Activated CD8-positive, alpha-beta memory T cell treated with anti-CD3 and anti-CD28 coated beads for 1 hour (primary cell): ENCODE results near the gene PPID.
A peak's percentile ranks its signal among the peaks of the same experiment; 100 is the strongest.
"Not testable (repeated sequence)": the region's sequence is repeated elsewhere in the genome, so short reads cannot be mapped to it uniquely, and the experiment has no call there.

Source experiments
- DNase-seq, 2 donors: peaks; one replicate each; pipeline ENCODE4 v3.0.0-alpha.2; 2020; ENCODE audit warnings: low read depth in 1 of 2; ENCODE audit errors: extremely low read depth in 1 of 2

PPID gene

DNA sequence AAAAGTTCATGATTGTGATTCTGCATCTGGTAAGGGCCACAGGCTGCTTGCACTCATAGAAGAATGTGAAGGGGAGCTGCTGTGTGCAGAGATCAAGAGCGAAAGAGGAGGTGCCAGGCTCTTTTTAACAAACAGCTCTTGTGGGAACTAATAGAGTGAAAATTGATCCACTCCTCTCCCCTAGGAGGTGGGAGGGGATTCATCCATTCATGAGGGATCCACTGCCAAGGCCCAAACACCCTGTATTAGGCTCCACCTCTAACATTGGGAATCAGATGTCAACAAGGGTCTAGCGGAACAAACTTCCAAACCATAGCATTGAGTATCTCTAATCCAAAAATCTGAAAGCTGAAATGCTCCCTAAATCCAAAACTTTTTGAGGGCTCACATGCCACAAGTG, 16.4 kb upstream of the PPID start:
- no peak for DNase-seq

DNA sequence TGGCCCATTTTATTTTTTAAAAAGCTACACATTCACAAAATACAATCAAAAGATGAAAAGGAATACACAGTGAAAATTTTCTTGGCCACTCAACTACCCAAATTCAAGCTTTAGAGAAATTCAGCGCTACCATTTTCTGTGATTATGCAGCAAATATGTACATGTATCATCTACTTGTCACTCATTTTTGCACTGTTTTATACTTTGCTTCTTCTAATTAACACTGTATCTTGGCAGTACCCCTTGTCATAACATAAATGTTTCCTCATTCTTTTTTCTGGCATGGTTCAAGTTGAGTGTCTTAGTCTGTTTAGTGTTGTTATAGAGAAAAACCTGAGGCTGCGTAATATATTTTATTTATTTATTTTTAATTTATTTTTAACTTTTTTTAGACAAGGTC, 15.7 kb upstream of the PPID start:
- DNase-seq = no peak

DNA sequence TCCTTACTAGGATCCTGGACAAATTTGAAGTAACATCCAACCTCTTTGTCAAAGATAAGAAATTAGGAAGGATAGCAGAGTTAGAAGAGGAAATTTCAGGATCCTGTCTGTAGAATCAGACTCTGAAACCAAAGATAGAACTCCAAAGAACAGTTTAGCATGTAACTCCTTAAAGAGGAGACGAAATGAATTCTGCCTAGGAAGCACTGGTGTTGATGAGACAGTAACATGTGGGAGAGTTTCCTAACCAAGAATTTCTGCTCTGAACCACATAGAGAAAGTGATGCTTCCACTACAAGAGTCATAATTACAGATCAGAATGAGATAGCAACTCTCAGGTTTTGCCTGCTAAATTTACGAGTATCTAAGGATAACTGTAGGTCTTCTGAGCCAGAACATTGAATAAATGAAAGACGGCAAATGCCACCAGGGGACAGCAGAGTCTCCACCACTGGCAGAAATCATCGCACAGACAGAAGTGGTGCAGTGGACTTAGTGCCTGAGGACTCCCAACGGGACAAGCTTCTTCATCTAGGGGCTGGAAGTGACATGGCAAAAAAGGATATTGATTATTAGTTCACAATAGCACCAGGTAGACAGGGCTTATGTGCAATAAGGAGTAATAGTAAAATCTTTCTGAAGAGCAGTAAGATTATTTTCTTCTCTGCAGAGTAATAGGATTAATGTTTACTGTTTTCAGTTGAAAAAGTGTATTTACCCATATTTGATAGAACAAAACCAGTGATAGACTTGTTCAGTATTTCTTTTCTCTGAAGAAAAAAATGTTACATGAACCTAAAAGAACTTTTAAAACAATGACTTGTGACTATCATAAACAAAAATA, 6.7 kb upstream of the PPID start:
- DNase-seq = peak in 1 of 2 donors; percentile 14

DNA sequence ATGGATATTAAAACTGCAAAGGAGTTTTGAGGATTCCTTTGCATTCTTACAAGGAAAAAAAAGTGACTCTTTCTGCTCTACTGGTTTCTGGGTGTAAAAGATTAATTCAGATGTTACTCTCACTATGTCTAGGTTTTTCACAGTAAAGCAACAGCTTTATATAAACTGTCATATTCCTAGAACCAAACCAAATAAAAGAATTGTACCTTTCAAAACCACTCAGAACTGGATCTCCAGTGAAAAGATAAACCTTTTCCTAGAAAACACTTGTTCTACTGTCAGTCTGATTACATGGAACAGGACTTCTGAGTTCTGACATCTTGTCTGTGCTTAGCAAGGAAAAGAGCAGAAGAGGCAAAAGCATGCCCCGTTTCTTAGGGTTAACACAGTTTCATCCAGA, 5.0 kb upstream of the PPID start:
- no peak for DNase-seq

DNA sequence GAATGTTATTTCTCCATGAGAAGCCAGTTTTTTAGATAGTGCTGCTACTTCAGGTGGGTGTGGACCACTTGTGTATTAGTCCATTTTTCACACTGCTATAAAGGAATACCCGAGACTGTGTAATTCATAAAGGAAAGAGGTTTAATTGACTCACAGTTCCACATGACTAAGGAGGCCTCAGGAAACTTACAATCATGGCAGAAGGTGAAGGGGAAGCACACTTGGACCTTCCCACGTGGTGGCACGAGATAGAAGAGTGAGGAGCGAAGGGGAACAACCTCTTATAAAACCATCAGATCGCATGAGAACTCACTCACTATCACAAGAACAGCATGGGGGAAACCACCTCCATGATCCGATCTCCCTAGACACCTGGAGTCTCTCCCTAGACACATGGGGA, 3.4 kb upstream of the PPID start:
- DNase-seq = no peak

DNA sequence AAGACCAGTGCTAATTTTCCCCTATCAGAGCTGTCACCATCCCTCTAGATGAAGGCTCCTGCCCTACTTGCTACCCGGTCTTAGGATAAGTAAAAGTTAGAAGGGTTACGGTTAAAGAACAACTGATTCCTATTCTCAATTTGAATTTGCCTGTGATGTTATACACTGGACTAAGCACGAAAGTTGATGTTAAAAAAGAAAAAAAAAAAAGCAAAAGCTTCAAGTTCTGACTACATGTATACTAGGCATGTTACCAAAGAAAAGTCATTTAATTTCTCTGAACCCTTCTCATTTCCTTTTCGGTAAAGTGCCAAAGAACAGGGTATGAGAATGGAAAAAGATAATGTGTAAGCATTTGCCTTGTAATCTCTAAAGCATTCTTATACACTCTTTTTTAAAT, 1.4 kb upstream of the PPID start:
- DNase-seq = no peak

DNA sequence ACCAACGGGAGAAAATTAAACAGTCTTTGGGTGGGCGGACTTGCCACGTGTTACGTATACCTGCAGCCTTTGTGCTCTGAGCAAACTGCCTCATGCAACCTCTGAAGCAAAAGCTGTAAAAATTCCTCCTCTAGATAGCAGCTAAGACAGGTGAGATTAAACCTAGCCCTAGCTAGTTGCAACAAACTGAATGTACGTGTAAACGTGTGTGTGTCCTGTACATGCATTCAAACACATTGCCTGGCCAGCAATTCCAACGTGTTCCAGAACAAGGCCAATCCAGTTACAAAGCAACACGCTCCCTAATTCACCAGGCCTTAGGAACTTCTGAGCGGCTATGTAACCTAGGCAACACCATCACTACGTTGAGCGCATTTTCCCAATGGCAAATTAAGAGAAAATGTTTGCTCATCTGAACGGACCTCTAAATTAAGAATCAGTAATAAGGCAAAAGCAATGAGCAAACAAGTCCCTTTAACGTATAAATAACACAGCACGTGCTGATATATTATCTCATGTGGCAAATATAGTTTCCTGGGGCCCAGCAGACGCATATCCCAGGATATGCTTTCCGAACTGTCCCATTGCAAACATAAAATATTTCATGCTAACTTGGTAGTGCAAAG, 792 bp downstream of the PPID start:
- no peak for DNase-seq

DNA sequence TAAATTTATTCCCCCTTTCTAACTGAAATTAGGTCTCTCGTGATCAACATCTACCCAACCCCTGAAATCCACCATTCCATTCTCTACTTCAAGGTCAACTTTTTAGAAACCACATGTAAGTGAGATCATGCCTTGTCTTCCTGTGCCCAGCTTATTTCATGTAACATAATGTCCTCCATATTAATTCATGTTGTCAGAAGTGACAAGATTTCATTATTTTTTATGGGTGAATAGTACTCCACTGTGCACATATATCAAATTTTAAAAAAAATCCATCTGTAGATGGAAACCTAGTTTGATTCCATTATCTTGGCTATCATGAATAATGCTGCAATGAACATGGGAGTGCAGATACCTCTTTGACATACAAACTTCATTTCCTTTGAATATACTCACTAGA, 1.5 kb downstream of the PPID start:
- DNase-seq = no peak

DNA sequence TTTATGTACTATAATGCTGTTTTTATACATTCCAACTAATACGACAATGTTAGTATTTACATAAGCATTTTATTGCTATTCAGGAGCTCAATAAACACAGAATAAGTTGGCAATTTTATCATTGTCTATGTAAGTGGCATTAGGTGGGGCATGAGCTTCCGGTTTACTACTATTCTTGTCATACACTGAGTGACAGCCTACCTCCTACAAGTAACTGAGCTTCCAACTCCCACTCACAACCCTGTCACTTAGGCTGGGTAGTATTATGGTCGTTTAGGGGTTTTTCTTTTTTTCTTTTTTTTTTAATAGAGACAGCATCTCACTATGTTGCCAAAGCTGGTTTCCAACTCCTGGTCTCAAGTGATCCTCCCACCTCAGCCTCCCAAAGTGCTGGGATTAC, 7.4 kb downstream of the PPID start:
- DNase-seq = no peak

DNA sequence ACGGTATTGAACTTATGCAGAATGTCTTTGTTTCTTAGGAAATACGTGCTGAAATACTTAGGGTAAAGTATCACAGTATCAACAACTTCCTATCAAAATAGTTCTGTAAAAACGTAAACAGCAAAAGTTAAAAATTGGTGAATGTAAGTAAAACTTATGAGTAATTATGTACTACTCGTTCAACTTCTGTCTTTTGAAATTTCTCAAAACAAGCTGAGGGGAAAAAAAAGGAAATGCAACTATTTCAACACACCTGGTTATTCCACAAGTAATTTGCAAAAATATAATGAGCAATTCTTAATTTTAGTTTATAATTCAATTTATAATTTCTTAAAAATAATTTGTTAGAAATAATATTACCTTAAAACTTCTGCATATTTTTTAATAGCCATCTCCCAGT, 8.3 kb downstream of the PPID start:
- no peak for DNase-seq

DNA sequence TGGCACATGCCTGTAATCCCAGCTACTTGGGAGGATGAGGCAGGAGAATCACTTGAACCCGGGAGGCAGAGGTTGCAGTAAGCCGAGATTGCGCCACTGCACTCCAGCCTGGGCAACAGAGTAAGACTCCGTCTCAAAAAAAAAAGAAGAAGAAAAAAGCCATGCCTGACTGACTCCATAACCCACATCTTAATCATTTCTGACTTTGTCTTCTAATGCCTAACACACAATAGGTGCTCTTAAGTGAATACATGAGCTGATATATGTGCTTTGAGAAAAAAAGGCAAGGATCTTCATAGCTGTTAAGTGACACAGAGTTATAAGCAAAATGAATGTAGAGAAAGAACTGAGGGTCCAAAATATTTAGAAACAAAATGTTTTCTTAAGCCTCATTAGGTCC, 10.6 kb downstream of the PPID start:
- DNase-seq = not testable (repeated sequence)

DNA sequence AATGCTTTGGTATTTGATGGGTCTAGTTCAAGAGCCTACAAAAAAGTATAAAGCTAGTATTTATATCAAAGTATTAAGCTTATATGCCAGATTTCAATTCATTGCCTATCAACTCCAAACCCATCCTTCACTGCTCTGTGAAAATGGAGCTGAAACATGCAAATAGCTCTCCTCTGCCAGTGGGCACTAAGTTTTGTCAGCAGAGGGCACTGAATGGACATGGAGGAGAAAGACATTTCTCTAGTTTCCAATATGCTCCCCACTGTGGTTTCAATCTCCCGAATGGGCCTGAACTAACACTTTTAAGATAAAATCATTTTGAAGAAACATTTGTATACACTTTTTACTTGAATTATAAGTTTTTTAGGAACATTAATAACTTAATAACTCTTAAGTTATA, 12.4 kb downstream of the PPID start:
- DNase-seq = no peak

DNA sequence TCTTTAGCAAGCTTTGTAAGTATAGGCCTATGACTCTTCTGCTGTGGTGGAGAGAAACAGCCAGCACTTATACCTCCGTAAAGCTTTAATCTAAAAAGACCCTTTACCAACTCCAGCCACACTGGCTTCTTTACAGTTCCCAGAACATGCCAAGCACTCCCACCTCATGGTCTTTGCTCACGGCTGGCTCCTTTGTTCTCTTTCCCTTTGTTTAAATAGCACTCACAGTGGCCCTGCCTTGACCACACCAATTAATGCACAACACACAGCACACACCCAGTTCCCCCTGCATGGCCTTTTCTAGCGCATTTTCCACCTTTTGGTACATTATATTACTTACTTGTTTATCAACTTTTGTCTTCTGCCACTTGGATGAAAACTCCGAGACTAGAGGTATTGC, 18.9 kb downstream of the PPID start:
- no peak for DNase-seq

DNA sequence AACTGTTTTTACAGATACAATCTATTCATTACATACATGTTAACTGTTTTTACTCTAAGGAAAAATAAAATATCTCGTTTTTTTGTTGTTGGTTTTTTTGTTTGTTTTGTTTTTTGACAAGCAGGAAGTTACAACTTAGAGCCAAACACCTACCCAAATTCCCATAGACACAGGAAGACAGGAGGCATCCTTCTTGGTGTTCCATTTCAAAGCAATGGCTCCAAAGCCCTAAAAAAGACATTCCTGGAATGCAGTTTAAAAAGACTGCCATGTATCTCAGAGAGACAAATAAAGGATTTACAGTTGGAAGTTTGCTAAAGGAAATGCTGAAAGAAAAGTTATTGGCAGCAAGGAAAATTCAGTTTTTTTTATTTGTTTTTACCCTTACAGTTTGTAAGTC, 34.4 kb downstream of the PPID start:
- DNase-seq = no peak

DNA sequence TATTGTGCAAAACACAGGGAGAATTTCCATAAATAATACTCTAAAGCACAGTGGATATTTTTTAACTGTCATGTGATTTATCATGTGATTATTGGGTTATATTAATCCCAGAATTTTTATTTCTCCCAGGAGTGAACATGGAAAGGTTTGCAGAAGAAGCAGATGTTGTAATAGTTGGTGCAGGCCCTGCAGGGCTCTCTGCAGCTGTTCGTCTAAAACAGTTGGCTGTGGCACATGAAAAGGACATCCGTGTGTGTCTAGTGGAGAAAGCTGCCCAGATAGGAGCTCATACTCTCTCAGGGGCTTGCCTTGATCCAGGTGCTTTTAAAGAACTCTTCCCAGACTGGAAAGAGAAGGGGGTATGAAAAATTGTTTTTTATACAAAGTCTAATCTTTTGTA, 41.1 kb downstream of the PPID start:
- DNase-seq = no peak

DNA sequence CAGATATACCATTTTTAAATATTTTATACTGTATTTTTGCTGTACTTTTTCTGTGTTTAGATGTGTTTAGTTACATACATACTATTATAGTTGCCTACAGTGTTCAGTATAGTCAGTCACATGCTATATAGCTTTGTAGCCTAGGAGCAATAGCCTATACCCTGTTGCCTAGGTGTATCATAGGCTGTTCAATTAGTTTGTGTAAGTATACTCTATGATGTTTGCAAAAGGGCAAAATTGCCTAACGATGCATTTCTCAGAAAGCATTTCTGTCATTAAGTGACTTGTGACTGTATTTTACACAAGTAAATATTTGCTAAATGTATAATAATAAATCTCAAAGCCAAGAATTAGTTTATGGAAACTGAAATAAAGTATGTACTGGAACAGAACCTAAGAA, 41.6 kb downstream of the PPID start:
- DNase-seq = no peak

DNA sequence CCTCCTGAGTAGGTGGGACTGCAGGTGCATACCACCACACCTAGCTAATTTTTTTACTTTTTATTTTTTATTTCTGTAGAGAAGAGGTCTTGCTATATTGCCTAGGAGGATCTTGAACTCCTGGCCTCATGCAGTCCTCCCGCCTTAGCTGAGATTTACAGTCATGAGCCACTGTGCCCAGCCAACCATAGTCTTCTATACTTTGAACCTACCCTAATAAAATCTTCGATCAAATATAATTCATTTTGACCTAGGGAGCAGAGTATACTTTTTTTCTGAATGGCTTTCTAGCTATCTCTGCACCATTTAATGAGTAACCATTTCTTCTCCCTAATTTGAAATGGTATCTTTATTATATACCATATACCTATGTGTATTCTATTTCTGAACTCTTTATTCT, 44.4 kb downstream of the PPID start:
- DNase-seq = no peak

DNA sequence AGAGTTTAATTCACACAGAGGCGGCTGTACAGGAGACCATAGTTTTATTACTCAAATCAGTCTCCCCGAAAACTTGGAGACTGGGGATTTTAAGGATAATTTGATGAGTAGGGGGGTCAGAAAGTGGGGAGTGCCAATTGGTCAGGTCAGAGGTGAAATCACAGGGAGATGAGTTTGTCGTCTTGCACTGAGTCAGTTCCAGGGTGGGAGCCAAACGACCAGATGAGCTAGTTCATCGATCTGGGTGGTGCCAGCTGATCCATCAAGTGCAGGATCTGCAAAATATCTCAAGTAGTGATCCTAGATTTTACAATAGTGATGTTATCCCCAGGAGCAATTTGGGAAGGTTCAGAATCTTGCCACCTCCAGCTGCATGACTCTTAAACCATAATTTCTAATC, 47.1 kb downstream of the PPID start:
- DNase-seq = no peak

DNA sequence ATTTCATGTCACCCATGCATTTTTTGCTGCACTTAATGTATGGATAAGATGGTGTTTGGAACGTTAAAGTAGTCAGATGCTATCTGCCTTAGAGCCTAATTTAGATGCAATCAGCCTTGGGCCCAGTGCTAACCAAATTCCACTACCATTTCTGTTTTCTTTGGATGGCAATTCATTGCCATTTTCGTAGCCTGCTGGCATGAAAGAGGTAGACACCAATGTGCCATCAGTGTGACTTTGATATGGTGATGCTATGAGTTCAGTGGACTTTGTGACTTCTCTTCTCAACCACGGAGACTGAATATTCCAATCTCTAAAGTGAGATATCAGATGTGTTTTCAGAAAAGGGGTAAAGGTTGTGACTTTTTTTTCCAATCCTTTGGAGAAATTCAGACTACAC, 49.6 kb downstream of the PPID start:
- no peak for DNase-seq

DNA sequence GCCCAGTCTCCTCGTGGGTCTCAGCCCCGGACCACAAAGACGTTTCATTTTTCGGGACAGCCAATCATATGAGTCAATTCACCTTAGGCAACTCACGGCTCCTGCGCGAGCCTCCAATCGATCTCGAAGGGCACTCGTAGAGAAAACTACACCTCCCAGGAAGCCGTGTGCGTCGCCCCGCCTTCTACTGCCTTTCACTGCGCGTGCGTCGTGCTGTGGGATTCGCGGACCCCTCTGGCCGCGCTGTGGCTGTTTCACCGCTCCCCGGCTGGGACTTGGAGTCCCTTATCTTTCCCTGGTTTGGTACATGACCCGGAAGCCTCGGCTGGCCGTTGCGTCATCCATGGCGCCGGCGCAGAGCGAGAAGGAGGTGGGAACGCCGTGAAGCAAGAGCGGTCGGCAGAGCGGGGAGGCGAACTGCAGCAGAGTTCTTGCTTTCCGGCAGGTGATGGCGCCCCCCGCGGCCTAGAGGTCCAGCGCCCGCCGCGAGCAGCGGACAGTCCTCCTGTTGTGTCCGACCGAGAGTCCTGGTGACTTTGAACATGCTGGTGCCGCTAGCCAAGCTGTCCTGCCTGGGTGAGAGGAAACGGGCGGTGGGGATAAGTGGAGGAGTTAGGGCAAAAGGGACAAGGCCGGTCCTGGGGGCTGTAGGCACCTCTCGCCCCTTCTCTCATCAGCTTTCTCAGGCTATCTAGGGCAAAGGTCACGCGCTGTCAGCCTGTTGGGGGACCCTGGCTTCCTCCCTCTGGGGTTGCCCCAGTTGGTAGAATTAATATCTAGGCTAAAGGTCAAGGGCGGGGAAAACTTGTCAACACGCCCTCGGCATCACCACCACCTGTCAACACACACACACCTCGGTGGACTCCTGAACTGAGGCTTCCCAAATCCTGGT, 51.0 kb downstream of the PPID start, which contains the start of gene ETFDH:
ETFDH (plus strand) TSS at position 382 of the 892 bp plus-strand sequence; CDS start at position 543, 161 bp downstream.
- DNase-seq = peak; percentile 96

DNA sequence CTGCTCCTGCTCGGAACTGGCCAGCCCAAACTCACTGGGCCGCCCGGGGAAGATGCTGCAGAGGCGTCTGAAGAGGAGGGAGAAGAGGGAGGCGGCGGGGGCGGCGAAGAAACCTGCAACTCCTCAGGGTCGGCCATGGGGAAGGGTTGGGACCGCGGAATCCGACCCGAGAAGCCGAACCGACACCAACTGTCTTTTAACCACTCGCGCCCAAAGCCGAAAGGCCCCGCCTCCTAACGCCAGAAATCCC, 51.6 kb downstream of the PPID start, which contains the start of gene C4orf46:
C4orf46 (minus strand) TSS at position 223 of the 250 bp plus-strand sequence; CDS start at position 137, 86 bp downstream.
- DNase-seq = no peak
